HG03159 (cell line): ENCODE data around the gene FMNL2.

Source experiments
- ATAC-seq: cut with Tn5 transposase; IDR thresholded peaks from one replicate; pipeline ENCODE4 v1.9.1; 2021; ENCODE audit warnings: mild to moderate bottlenecking, moderate library complexity; ENCODE audit not compliant: unreplicated experiment

FMNL2 gene

GRCh38 chr2:152489364-152489763 lies 154.4 kb downstream of the FMNL2 start:
- ATAC-seq: no peak

DNA sequence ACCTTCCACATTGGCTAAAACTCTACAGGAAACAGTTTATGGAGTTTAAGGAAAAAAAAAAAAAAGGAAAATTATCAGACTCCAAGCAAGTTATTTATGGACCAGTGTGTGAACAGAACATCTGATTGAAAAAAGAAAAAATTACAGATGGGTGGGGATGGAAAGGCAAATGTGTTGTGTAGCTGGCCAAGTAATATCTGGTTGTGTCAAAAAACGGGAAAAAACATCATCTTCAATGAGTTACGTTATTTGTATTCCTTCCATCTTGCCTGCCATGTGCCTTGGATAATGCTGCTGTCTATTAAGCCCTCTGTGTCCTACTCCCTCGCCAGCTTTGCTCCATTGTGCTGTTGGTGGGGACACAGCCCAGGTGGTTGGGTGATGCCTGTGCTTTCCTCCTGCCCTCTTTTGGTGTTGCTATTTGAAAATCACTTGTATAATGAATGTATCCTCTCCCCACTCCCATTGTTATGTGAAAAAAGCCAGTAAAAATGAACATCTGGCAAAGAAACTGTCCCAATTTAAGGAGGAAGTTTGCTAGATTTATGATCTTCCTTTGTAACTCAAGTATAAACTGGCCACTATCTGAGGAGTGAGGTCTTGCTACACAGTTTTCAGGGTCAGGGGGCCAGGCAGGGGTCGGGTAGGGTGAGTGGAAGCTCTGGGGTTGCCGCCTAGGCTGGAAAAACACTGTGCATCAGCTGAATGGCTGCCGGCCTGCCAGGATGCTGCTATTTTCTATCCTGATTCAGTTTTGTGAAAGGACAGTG lies 155.9 kb downstream of the FMNL2 start:
- ATAC-seq: no peak

- ATAC-seq: no peak
These were observed 157.2 kb downstream of the FMNL2 start for GRCh38 chr2:152492131-152492530.

- ATAC-seq: no peak
These were observed 157.9 kb downstream of the FMNL2 start for GRCh38 chr2:152492911-152493310.

- no peak for ATAC-seq
These were observed 158.4 kb downstream of the FMNL2 start for GRCh38 chr2:152493417-152493816.

GRCh38 chr2:152493945-152494528 lies 159.1 kb downstream of the FMNL2 start:
- ATAC-seq: no peak

- ATAC-seq: no peak
These were observed 161.4 kb downstream of the FMNL2 start for GRCh38 chr2:152496371-152496770.

DNA sequence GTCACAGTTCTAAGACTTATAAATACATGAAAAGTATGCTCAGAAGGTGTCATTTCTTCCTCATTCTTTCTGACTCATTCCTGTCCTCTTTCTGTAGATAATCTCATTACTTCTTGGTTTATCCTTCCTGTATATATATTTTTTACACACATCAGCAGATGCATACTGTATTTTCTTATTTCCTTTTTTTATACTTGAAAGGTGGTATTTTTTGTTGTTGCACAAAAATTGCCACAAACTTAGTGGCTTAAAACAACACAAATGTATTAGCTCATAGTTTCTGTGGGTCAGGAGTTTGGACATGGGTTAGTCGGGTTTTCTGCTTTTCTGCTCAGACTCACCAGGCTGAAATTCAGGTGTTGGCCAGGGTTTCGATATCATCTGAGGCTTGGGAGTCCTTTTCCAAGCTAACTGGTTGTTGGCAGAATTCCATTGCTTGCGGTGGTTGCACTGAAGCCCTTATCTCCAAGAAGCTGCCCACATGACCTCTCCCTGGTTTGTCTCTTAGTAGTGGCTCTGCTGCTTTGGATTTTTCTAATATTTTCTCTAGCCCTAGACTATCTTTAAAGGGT lies 162.6 kb downstream of the FMNL2 start:
- ATAC-seq: peak; percentile 77

GRCh38 chr2:152499331-152499816 lies 164.4 kb downstream of the FMNL2 start:
- ATAC-seq: no peak

GRCh38 chr2:152499896-152500735 lies 165.1 kb downstream of the FMNL2 start:
- ATAC-seq: peak; percentile 42

DNA sequence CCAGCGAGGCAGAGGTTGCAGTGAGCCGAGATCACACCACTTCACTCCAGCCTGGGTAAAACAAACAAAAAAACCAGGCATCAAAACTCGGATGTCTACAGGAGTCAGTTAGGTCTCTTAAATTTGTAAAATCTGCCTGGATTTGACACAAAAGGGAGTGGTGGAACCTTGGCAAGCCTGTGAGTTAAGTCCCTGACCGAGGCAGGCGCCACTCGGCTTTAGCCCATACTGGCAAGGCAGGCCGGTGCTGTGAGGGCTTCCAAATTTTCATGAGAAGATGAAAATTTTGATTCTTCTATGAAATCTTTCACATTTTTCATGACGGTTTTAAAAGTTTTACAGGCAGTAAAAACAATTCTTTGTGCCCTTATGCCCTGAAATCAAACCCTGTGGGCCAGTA lies 165.8 kb downstream of the FMNL2 start:
- no peak for ATAC-seq

GRCh38 chr2:152501666-152502065 lies 166.7 kb downstream of the FMNL2 start:
- ATAC-seq: no peak

- ATAC-seq: no peak
These were observed 169.6 kb downstream of the FMNL2 start for GRCh38 chr2:152504618-152505017.

DNA sequence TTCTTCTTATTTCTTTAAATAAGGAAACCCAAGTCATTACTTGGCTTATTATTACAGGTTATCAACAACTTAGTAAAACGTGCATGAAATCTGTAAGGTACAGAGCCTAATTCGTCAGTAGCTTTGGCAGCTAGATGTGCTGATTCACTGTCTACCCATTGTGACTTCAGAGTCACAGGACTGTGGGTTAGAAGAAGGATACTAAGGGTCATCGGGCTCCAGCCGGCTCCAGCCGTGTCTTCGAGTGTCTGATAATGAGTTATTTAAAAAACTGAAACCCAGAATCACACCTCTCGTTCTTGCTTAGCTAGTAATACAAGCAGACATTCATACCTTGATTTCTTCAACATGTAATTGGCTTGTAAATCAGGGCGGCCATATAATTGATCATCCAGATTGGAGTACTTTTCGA lies 170.5 kb downstream of the FMNL2 start:
- no peak for ATAC-seq

DNA sequence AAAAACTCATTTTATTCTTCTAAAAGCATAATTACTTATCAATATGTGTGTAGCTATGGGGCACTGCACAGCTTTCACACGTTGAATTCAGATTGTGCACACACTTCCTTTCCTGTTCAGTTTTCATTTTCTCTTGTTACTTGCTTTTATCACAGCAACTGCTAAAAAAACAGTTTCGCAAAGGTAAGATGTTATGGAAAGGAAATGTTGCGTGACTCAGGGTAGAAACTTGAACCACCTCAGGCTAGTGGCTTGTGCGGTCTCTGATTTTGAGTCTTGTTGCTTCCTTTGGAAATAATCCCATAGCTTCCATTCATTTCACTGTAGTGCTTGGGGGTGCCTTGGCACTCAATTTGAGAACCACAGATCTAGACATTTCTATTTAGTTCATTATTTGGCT lies 171.9 kb downstream of the FMNL2 start:
- ATAC-seq: peak; percentile 64

DNA sequence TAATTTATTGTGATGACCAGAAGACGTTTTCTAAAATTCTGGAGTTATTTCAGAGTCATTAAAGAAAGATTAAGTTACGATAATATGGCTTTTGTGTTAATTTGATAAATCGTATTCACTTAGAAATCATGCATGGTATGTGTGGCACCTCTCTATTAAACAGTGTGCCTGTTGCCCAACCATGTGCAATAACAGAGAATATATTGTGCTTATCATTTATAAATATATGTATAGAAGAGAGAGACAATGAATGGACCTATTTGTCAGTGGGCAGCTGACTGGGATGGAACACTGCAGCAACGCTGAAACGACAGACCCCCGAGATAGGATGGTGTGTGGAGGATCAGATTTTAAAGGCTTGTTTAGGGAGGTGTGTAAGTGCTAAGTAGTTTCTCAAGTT lies 172.9 kb downstream of the FMNL2 start:
- ATAC-seq: no peak

DNA sequence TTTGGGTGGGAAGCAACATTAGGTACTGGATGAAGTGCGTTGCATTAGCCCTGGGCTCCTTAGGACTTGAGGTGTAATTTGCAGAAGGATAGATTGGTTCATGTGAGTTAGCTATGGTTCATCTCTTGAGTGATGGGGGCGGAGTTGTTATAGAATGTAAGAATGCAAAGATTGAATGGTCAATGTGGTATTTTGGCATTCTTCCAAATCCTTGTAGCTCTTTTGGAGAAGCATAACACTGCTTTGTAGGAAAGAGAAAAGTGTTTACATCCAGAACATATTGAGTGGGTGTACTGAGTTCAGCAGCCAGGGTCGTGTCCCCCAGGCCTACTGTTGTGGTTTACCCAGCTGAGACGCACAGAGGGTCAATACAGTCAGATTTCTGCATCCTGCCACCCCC lies 173.5 kb downstream of the FMNL2 start:
- ATAC-seq: no peak

DNA sequence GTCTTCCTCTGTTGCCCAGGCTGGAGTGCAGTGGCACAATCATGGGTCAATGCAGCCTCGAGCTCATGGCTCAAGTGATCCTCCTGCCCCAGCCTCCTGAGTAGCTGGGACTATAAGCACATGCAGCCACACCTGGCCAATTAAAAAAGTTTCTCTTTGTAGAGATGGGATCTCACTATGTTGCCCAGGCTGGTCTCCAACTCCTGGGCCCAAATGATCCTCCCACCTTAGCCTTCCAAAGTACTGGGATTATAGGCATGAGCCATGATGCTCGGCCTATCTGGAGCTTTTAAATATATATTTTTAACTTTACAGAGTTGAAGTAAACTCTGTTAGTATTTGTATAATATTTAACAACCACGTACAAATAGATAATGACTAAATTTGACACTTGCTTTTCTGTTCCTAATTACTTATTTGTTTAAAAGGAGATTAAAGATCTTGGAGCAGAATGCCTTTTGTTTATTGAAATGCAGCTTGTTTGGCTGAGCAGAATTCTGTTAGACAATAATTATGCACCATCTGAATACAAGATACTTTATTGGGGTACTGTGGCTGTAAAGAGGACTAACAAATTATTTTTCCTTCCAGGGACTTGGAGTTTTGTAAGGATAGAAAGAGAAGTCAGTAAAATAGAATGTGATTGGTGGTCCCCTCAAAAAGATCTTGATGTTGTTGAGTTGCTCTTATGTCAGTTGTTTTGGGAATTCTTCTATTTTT lies 175.0 kb downstream of the FMNL2 start:
- ATAC-seq: no peak

- ATAC-seq: no peak
These were observed 175.6 kb downstream of the FMNL2 start for GRCh38 chr2:152510621-152511020.

GRCh38 chr2:152511981-152512380 lies 177.0 kb downstream of the FMNL2 start:
- no peak for ATAC-seq

DNA sequence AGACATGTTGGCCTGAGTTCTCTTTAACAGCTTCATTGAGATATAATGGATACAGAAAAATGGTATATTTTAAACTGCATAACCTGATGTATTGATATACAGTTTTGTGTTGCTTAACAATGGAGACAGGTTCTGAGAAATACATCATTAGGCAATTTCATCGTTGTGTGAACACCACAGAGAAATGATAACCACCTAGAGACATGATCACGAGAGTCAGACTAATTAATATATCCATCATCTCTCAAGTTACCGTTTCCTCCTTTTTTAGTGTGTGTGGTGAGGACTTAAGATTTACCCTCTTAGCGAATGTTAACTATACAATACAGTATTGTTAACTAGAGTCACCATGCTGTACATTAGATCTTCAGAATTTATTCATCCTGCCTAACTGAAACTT lies 178.1 kb downstream of the FMNL2 start:
- ATAC-seq: no peak
